AG04449 (cell line): ENCODE data around the gene PAK4.

ENCODE experiments used
- CTCF ChIA-PET: fragments of 350-600 bp; formaldehyde crosslinking; extraction: SDS; loops from one replicate; lab custom pipeline; 2021; ENCODE audit warnings: antibody characterized with exemption; lab: Yijun Ruan, JAX
- POLR2A ChIA-PET: fragments of 400-600, 350-600 bp; formaldehyde crosslinking; extraction: SDS; loops from one replicate; lab custom pipeline; 2020; ENCODE audit warnings: antibody characterized with exemption, inconsistent platforms; lab: Yijun Ruan, JAX
- DNase-seq: peaks from one replicate; pipeline ENCODE4 v3.0.0-alpha.2; 2010; ENCODE audit warnings: low read depth, low spot score
- H3K4me3 ChIP-seq: 2 replicates; pipeline ENCODE4 v1.5.1; 2011; ENCODE audit warnings: low read depth, mild to moderate bottlenecking, control low read depth, low read length
- CTCF ChIP-seq: IDR thresholded peaks from one replicate; pipeline ENCODE4 v1.5.1; 2011; ENCODE audit warnings: mild to moderate bottlenecking, moderate library complexity, low read length, control low read depth, inconsistent platforms; ENCODE audit not compliant: insufficient read depth; ENCODE audit errors: missing control alignments

PAK4 gene

GRCh38 chr19:39175564-39175963 lies 50.0 kb downstream of the PAK4 start:
- no peak overlapping the region for H3K4me3 ChIP-seq
- POLR2A ChIA-PET = no interaction called here
- no peak for DNase-seq
- TF ChIP-seq CTCF = no peak
- CTCF ChIA-PET = interaction anchor here (1.3 to 2.5 kb wide), 2 partner anchors 12 to 53 kb away, joined by 4 to 13 read pairs; no protein-coding TSS in a partner anchor

- POLR2A ChIA-PET = no interaction called here
- H3K4me3 ChIP-seq = no peak overlapping the region
- no peak for DNase-seq
- TF ChIP-seq CTCF = no peak
- CTCF ChIA-PET = interaction anchor here (2.5 kb wide), 1 partner anchor 10 kb away, joined by 13 read pairs; no protein-coding TSS in a partner anchor
These were observed 51.6 kb downstream of the PAK4 start for GRCh38 chr19:39177110-39177699.

GRCh38 chr19:39177736-39178135 lies 52.1 kb downstream of the PAK4 start:
- ChIA-PET POLR2A (no interaction called here), CTCF (interaction anchor here (2.5 kb wide), 1 partner anchor 10 kb away, joined by 13 read pairs; no protein-coding TSS in a partner anchor)

DNA sequence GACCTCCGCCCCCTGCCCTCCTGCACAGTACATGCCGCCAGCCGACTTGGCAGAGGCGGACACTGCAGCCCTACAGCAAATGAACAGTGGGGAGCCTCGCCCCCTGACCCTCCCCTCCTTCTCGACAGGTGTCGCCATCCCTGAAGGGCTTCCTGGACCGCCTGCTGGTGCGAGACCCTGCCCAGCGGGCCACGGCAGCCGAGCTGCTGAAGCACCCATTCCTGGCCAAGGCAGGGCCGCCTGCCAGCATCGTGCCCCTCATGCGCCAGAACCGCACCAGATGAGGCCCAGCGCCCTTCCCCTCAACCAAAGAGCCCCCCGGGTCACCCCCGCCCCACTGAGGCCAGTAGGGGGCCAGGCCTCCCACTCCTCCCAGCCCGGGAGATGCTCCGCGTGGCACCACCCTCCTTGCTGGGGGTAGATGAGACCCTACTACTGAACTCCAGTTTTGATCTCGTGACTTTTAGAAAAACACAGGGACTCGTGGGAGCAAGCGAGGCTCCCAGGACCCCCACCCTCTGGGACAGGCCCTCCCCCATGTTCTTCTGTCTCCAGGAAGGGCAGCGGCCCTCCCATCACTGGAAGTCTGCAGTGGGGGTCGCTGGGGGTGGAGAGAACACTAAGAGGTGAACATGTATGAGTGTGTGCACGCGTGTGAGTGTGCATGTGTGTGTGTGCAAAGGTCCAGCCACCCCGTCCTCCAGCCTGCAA lies 52.9 kb downstream of the PAK4 start:
- ChIA-PET CTCF (no interaction called here), POLR2A (no interaction called here)
- no peak for TF ChIP-seq CTCF
- H3K4me3 ChIP-seq = no peak overlapping the region
- no peak for DNase-seq

More at GRCh38 chr19:39177736-39178135, 52.1 kb downstream of the PAK4 start:
- TF ChIP-seq CTCF = no peak
- H3K4me3 ChIP-seq = no peak overlapping the region
- DNase-seq = no peak

- ChIA-PET CTCF (interaction anchor here (1.1 kb wide), 1 partner anchor 9 kb away, joined by 3 read pairs; no protein-coding TSS in a partner anchor), POLR2A (no interaction called here)
- no peak for TF ChIP-seq CTCF
- DNase-seq = no peak
- no peak overlapping the region for H3K4me3 ChIP-seq
These were observed 54.2 kb downstream of the PAK4 start for GRCh38 chr19:39179754-39180153.

- H3K4me3 ChIP-seq = no peak overlapping the region
- ChIA-PET CTCF (interaction anchor here (1.1 to 1.3 kb wide), 2 partner anchors 8 to 58 kb away, joined by 3 read pairs; no protein-coding TSS in a partner anchor), POLR2A (no interaction called here)
- no peak for TF ChIP-seq CTCF
- DNase-seq = no peak
These were observed 55.2 kb downstream of the PAK4 start for GRCh38 chr19:39180749-39181148.
